Loucy (cell line): ENCODE results near the gene NFKB1.

Experiments used
- H2AFZ ChIP-seq: fragments of 200-600 bp; sonication (generic); 2 replicates; pipeline ENCODE4 v1.6.0; 2016; ENCODE audit warnings: antibody characterized with exemption, mild to moderate bottlenecking, low read length, moderate library complexity
- H3F3A ChIP-seq: fragments of 200-600 bp; 2 replicates; pipeline ENCODE4 v1.6.0; 2016; ENCODE audit warnings: antibody characterized with exemption, low read depth, mild to moderate bottlenecking
- H3K27me3 ChIP-seq: fragments of 200-600 bp; sonication (generic); 2 replicates; pipeline ENCODE4 v1.6.1; 2014; ENCODE audit warnings: low read length, mild to moderate bottlenecking; ENCODE audit not compliant: insufficient read depth, poor library complexity, severe bottlenecking
- H3K36me3 ChIP-seq: fragments of 200-600 bp; sonication (generic); 2 replicates; pipeline ENCODE4 v1.6.1; 2016; ENCODE audit warnings: low read length; ENCODE audit not compliant: insufficient read depth
- H3K4me1 ChIP-seq: fragments of 200-600 bp; sonication (generic); 2 replicates; pipeline ENCODE4 v1.5.1; 2014; ENCODE audit warnings: low read length, mild to moderate bottlenecking; ENCODE audit not compliant: insufficient read depth, poor library complexity, severe bottlenecking
- H3K4me2 ChIP-seq: fragments of 200-600 bp; sonication (generic); 2 replicates; pipeline ENCODE4 v1.6.0; 2014; ENCODE audit warnings: antibody characterized with exemption, low read length, low read depth, mild to moderate bottlenecking; ENCODE audit not compliant: poor library complexity, severe bottlenecking
- H3K4me3 ChIP-seq: fragments of 200-600 bp; sonication (generic); 2 replicates; pipeline ENCODE4 v1.5.1; 2014; ENCODE audit warnings: low read length, mild to moderate bottlenecking, mixed read lengths; ENCODE audit not compliant: poor library complexity, severe bottlenecking
- H3K79me2 ChIP-seq: fragments of 200-600 bp; sonication (generic); 2 replicates; pipeline ENCODE4 v1.6.1; 2014; ENCODE audit warnings: low read length; ENCODE audit not compliant: insufficient read depth
- H3K9ac ChIP-seq: fragments of 200-600 bp; sonication (generic); 2 replicates; pipeline ENCODE4 v1.6.0; 2014; ENCODE audit warnings: mild to moderate bottlenecking, low read depth, low read length, moderate library complexity; ENCODE audit not compliant: poor library complexity, severe bottlenecking
- H3K9me2 ChIP-seq: fragments of 200-600 bp; sonication (generic); replicated peaks from 2 replicates; pipeline ENCODE4 v1.6.1; 2016; ENCODE audit warnings: low read depth, low read length, mixed read lengths
- H3K9me3 ChIP-seq: fragments of 200-600 bp; sonication (generic); 2 replicates; pipeline ENCODE4 v1.6.1; 2014; ENCODE audit warnings: mild to moderate bottlenecking, antibody characterized with exemption, low read length, low read depth; ENCODE audit not compliant: insufficient read depth
- H4K20me1 ChIP-seq: fragments of 200-600 bp; sonication (generic); 2 replicates; pipeline ENCODE4 v1.6.0; 2014; ENCODE audit warnings: antibody characterized with exemption, low read length, mild to moderate bottlenecking; ENCODE audit not compliant: insufficient read depth, poor library complexity, severe bottlenecking
- CTCF ChIP-seq: fragments of 200-600 bp; sonication (generic); conservative IDR thresholded peaks from 2 replicates; pipeline ENCODE4 v1.5.1; 2014; ENCODE audit warnings: mild to moderate bottlenecking, antibody characterized with exemption, low read length
- EZH2phosphoT487 ChIP-seq: fragments of 200-600 bp; IDR thresholded peaks from 2 replicates; pipeline ENCODE4 v1.6.1; 2018; ENCODE audit warnings: antibody characterized with exemption, mild to moderate bottlenecking, moderate library complexity, borderline replicate concordance

Gene NFKB1

DNA sequence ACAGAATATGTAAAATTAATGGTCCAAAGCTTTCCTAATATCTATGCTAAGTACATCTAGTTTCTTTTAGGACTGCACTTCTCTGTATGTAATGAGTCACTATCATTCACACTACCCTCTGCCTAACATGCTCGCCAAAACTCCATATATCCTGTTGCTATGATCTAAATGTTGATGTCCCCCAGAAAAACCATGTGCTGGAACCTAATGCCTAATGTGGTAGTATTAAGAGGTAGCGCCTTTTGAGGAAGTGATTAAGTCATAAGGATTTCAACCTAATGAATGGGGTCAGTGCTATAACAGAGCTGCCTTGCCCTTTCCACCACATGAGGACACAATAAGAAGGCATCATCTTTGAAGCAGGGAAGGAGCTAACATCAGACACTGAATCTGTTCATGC, 34.9 kb upstream of the NFKB1 start:
- no peaks in the 10 kb centered on the region for H3K36me3 ChIP-seq
- H3K4me1 ChIP-seq, result peaks cover 39% of the 10 kb centered on the region
- no peaks in the 10 kb centered on the region for H3K9me3 ChIP-seq
- no peak overlapping the region for H3K4me3 ChIP-seq
- H3K79me2 ChIP-seq, result no peaks in the 10 kb centered on the region
- H3F3A ChIP-seq, result no peaks in the 10 kb centered on the region; the same call in 1 of the 2 replicates
- TF ChIP-seq EZH2phosphoT487 (no peak), CTCF (no peak)
- no peak overlapping the region for H2AFZ ChIP-seq
- no peak overlapping the region for H3K4me2 ChIP-seq
- no peaks in the 10 kb centered on the region for H3K9me2 ChIP-seq
- H4K20me1 ChIP-seq, result no peaks in the 10 kb centered on the region
- no peak overlapping the region for H3K9ac ChIP-seq
- H3K27me3 ChIP-seq, result no peaks in the 10 kb centered on the region

DNA sequence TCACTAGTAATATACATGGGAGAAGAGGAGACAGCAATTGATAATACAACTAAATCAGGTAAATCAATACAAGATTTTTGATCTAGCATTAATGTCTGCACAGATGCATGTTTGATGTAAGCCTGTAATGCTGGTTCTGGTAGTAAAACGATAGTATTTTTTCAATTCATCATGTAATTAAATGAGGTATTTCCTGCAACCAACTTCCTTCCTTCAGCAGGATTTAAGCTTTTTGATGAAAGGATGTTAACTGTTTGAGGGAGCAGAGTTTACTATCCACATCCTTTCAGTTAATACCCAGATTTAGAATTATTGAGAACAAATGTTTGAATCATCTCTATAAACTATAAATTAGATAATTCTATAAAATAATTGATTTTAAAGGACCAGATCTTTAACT, 31.4 kb upstream of the NFKB1 start:
- peak overlapping the region; percentile 59 for H3K4me2 ChIP-seq
- H2AFZ ChIP-seq, result no peak overlapping the region
- no peak overlapping the region for H3K9ac ChIP-seq

DNA sequence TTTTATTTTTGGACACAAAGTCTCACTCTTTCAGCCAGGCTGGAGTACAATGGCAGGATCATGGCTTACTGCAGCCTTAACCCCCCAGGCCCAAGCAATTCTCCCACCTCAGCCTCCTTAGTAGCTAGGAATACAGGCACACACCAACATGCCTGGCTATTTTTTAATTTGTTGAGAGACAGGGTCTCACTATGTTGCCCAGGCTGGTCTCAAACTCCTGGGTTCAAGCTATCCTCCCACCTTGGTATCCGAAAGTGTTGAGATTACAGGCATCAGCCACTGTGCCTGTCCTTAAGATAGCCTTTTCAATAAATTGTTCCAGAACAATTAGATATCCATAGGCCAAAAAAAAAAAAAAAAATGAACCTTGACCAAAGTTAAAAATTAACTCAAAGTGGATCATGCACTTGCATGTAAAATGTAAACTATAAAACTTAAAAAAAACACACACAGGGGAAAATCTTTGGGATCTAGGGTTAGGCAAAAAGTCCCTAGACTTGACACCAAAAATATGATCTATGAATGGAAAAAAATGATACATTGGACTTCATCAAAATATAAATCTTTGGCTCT, 28.6 kb upstream of the NFKB1 start:
- Histone ChIP-seq H4K20me1 (no peaks in the 10 kb centered on the region), H3K36me3 (no peaks in the 10 kb centered on the region), H3K9me3 (peaks cover 8% of the 10 kb centered on the region; the same call in 1 of the 2 replicates), H3K4me2 (no peak overlapping the region), H3F3A (no peaks in the 10 kb centered on the region), H3K79me2 (no peaks in the 10 kb centered on the region), H3K27me3 (no peaks in the 10 kb centered on the region), H3K9me2 (no peaks in the 10 kb centered on the region), H3K4me3 (no peak overlapping the region), H2AFZ (no peak overlapping the region), H3K9ac (no peak overlapping the region), H3K4me1 (peaks cover 22% of the 10 kb centered on the region)
- TF ChIP-seq CTCF, result no peak
- no peak for TF ChIP-seq EZH2phosphoT487

More for the DNA sequence above, 31.4 kb upstream of the NFKB1 start:
- Histone ChIP-seq H3K9me2 (no peaks in the 10 kb centered on the region), H3F3A (no peaks in the 10 kb centered on the region; the same call in 1 of the 2 replicates), H3K9me3 (peaks cover 1% of the 10 kb centered on the region; the same call in 1 of the 2 replicates), H3K79me2 (no peaks in the 10 kb centered on the region), H3K36me3 (no peaks in the 10 kb centered on the region), H3K4me1 (peaks cover 38% of the 10 kb centered on the region), H3K27me3 (no peaks in the 10 kb centered on the region), H3K4me3 (peak overlapping the region; percentile 22), H4K20me1 (no peaks in the 10 kb centered on the region)
- TF ChIP-seq EZH2phosphoT487, result 0 out of 2 replicates have a peak, but pooled peaks have one; percentile 29
- TF ChIP-seq CTCF, result no peak
